Fibroblast of lung (primary cell): ENCODE data around the gene C1orf198.

ENCODE experiments used
- CTCF ChIP-seq, 2 donors: IDR thresholded peaks in 1 of 2; conservative IDR thresholded peaks in 1 of 2; 1 replicate in 1 of 2; 2 replicates in 1 of 2; pipeline ENCODE4 v1.5.1; 2011 to 2012; ENCODE audit warnings: low read length in 2 of 2, control low read depth in 1 of 2, inconsistent platforms in 1 of 2, low read depth in 1 of 2, mild to moderate bottlenecking in 1 of 2
- EZH2 ChIP-seq: IDR thresholded peaks from 2 replicates; pipeline ENCODE4 v1.5.1; 2012; ENCODE audit warnings: low read length, control low read depth, mild to moderate bottlenecking; ENCODE audit errors: missing control alignments

- TF ChIP-seq CTCF (conservative IDR thresholded peaks at IDR 0.05 in 1 of 2, IDR thresholded peaks at IDR 0.05 in 1 of 2; ENCODE audit: low read depth in 1 of 2, low read length in 2 of 2) (no peak), EZH2 (no peak)
Observed at GRCh38 chr1:230867101-230867902, 1.0 kb downstream of the C1orf198 start.
